ENCODE data around the gene XCR1. TPM values are rescaled to one million over a fixed set of nuclear protein-coding genes. Genes with fewer than 3 reads are reported as not detected.

XCR1 gene
- total RNA-seq, 1 experiment from 2014 or later, result not detected

- DNase-seq (ENCODE audit: low read depth), result no peak
Observed at GRCh38 chr3:45984331-45985312, 42.7 kb downstream of the XCR1 start.

DNA sequence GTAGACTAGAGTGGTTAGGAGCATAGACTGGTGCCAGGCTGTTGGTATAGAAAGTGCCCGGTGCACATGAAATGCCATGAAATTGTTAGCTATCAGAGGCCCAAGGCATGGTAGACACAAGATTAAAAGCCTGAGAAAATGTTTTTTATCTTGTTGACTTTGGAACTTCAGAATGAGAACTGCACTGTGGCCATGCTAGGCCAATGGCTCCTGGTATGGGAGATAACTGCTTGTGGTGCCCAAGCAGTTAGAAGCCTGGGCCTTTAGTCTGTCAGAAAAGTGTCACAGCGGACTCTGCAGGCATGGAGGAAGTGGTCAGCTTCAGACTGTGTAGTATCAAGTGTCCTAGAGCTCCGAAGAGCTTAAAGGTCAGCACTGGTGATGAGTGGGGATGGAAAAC is 43.5 kb downstream of the XCR1 start:
- no peak for DNase-seq (ENCODE audit: low read depth)

DNA sequence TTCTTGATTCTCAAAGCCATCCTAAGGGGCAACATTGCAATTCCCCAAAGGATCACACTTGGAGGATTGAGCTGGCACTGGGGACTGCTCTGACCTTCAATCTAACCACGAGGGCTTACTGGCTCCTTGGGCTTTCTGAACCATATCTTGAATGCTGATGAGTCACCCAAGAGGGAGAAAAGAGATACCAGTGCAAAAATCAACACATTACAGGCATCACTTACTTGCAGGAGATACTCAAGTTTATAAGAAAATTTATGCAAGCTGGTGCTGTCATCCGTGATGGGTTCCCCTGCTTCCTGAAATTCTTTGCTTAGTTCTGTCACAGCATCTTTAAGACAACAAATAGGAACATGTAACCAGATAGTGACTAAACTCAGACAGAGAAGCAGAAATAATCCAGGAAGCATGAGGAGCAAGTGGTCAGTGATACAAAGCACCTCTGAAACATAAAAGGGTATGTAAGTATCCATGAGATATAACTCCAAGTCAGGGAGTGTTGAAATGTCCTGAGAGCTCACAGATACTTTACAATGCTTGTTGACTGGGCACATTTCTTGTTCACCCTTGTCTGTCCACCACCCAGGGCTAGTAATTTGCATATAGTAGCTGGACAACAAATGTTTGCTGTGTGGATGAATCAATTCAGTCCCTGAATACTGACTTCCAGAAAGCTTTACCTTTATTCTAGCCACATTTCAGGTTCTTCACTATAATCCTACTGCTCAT is 45.8 kb downstream of the XCR1 start:
- DNase-seq (ENCODE audit: low read depth), result peak; percentile 75

DNA sequence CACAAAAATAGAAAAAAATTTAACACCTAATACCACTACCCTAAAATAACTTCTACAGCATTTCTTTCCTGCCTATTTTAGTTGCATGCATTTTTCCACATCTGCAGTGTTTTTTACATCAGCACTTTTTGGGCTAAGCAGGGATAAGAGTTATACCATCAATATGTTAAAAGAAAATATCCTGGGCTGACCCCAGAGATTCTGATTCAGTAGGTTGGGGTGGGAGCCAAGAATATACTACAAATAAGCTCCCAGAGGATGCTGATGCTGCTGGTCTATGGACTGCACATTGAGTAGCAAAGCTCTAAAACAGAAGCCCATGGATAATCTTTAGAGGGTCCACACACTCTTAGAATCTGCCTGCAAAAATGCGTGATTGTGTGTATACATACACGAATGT is 46.5 kb downstream of the XCR1 start:
- DNase-seq (ENCODE audit: low read depth), result no peak

DNA sequence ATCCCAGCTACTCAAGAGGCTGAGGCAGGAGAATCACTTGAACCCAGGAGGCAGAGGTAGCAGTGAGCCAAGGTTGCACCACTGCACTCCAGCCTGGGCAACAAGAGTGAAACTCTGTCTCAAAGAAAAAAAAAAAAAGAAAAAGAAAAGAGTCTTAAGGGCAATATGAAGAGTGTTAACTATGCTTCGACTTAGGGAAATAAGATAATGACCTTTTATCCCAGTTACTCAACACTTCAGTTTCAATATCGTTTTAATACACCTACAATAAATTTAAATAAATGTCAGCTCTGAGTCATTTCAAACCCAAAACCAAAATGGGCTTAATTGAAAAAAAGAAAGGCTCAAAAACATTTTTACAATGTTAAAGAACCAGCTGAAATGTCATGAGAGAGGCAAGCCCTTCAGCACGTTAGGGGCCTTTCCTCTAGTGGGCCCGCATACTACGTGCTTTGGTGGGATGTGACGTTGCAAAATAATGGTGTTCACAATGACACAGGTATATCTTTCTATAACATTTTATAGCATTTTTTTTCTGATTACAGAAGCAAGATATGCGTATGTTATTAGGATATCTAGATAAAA is 47.0 kb downstream of the XCR1 start:
- DNase-seq (ENCODE audit: low read depth), result no peak

DNA sequence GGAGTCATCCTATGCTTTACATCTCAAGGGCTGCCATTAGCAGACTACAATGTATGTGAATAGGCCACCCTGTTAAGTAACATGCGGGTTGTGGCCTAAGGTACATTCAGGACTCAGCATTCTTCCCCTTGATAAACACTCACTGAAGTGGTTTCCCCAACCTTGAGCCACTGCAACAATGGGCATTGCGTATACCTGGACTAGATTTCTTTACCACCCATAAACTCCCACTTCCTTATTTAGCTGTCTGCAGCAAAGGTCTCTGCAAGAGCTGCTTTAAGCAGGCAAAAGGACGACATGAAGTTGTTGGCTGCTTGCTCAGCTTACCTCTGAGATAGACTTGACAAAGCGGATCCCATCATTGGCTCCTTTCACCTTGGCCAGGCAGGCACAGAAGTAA is 47.9 kb downstream of the XCR1 start:
- DNase-seq (ENCODE audit: low read depth), result no peak

GRCh38 chr3:45978006-45978761 is 49.1 kb downstream of the XCR1 start:
- no peak for DNase-seq (ENCODE audit: low read depth)

- DNase-seq (ENCODE audit: low read depth), result no peak
Observed at GRCh38 chr3:45976191-45977091, 50.8 kb downstream of the XCR1 start.

DNA sequence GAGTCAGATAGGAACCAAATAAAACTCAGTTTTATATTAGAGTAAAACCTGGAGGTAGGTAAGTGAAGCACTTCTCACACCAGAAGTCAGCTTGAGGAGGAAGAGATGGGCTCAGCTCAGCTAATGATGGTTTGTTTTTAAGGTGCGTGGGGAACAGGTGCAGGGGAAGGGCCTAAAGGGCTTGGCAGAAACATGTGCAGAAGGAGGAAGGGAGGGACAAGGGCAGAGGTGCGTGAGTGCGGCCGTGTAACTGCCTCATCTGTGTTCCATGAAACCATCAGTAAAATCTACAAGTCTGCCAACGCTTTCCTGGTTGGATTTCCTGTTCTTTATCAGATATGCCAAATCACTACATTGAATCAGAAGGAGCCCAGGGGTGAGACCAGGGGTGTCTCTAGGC is 51.6 kb downstream of the XCR1 start:
- DNase-seq (ENCODE audit: low read depth), result no peak

GRCh38 chr3:45974686-45975085 is 52.6 kb downstream of the XCR1 start:
- DNase-seq (ENCODE audit: low read depth), result no peak

DNA sequence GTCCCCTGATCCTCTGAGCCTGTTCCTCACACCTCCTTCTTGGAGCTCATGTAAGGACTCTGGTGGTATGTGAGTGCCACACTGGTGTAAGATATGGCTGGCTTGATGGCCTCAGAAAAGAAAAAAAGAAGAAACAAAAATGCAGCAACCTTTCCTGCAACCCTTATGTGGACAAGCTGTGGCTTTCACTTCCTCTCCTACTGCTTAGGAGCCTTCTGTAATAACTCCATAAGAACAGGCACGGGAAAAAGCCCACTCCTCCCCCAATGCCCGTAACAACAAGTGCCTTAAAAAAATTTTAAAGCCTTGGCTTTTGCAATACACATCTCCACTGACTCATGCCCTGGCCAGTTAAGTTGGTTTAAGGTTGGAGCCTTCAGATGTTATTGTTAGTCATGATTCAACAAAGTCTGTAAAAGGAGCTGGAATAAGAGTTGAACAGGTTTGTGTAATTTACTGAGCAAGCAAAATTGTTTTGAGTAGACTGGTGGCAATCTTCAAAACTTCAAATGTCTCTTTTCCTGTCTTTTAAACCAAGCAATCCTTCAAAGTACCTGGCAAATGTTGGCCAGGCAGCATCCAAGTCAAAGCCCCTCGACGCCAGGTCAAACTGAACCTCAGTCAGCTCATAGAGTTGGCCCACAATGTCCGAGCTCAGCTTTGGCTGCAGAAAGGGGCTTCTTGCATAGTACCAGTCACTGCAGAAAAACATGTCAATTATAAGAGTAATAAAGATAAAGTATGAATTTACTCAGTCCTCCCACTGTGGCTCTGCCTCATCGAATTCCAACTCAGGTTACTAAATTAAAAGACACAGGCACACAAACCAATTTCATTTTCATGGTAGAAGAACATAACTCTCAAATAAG is 54.5 kb downstream of the XCR1 start:
- DNase-seq (ENCODE audit: low read depth), result peak; percentile 88

DNA sequence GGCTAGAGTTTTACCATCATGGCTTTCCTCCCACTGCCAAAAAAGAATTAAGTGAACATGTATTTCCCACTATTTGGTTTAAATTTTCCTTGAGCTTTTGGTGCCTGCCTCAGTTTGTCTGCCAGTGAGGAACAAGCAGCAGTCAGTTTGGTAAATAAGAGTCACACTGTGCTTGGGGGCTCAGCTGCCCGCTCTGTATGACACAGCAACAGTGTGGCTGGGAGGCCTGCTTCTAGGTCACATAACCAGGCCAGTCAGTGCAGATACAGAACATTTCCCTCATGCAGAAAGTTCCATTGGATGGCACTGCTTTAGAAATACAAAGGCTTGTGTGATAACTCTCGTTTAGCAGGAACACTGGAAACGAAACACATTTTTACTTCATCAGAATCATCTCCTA is 57.3 kb downstream of the XCR1 start:
- DNase-seq (ENCODE audit: low read depth), result no peak

- no peak for DNase-seq (ENCODE audit: low read depth)
Observed at GRCh38 chr3:45969116-45969515, 58.2 kb downstream of the XCR1 start.

DNA sequence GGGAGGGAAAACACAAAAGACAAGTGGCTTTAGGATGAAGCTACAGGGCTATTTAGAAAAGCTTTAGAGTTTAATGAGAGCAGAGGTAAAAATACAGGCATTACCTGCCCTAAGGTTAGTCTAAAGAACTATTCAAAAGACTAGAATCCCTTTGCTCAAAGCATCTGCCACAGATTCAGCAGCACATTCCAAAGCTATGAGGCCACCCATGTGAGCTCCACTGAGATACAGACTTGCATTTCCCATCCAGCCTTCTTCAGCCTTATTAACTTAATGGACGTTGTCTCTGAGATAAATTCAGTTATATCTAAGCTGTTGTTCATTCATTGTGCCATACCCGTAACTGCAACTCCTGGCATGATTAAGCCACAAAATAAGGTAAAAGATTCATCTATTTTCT is 58.6 kb downstream of the XCR1 start:
- DNase-seq (ENCODE audit: low read depth), result peak; percentile 51

GRCh38 chr3:45968149-45968548 is 59.1 kb downstream of the XCR1 start:
- no peak for DNase-seq (ENCODE audit: low read depth)

DNA sequence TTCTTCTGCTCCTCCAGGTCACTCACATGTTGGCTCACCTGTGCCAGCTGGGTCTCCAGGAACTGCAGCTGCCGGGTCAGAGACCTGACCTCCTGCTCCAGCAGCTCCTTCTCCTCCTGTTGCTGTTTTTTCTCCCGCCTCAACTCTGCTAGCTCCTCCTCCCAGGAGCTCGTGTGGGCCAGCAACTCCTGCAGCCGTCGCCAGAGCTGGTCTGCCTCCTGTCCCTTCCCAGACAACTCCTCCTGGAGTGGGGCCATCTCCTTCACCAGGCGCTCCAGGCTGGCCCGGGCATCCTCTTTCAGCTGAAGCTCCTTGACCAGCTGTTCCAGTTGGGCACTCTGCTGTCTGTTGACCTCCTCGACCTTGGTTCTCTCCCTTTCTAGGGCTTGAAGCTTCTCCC is 59.6 kb downstream of the XCR1 start:
- DNase-seq (ENCODE audit: low read depth), result no peak
